Measurements from ENCODE around the gene RPL32.
"Not testable (repeated sequence)": the region's sequence is repeated elsewhere in the genome, so short reads cannot be mapped to it uniquely, and the experiment has no call there.

Gene RPL32

GRCh38 chr3:12841970-12842328 lies 584 bp upstream of the RPL32 start:
- Histone ChIP-seq H3K27me3 (replicated peaks; ENCODE audit: control insufficient read depth, insufficient read depth, low read length, poor library complexity, severe bottlenecking) (no peaks in the 10 kb centered on the region), H3K36me3 (ENCODE audit: control insufficient read depth, insufficient read depth, low read length) (peaks cover 31% of the 10 kb centered on the region), H3K9me3 (ENCODE audit: control insufficient read depth, low read length) (no peaks in the 10 kb centered on the region), H3K4me3 (ENCODE audit: insufficient read depth, low read depth, low read length, poor library complexity, severe bottlenecking) (no peak overlapping the region), H3K27ac (ENCODE audit: insufficient read depth, low read length, poor library complexity, severe bottlenecking) (peak overlapping the region; percentile 92), H3K4me1 (ENCODE audit: control insufficient read depth, insufficient read depth, low read length, poor library complexity, severe bottlenecking) (peaks cover 12% of the 10 kb centered on the region)
- no peak for DNase-seq

GRCh38 chr3:12840591-12841148 lies 695 bp downstream of the RPL32 start:
- H3K4me1 ChIP-seq (ENCODE audit: control insufficient read depth, insufficient read depth, low read length, poor library complexity, severe bottlenecking) = peaks cover 12% of the 10 kb centered on the region
- peaks cover 44% of the 10 kb centered on the region for H3K36me3 ChIP-seq (ENCODE audit: control insufficient read depth, insufficient read depth, low read length)
- peak overlapping the region; percentile 92 for H3K27ac ChIP-seq (ENCODE audit: insufficient read depth, low read length, poor library complexity, severe bottlenecking)
- no peaks in the 10 kb centered on the region for H3K9me3 ChIP-seq (ENCODE audit: control insufficient read depth, low read length)
- peak in 1 of 3 donors; percentile 2 for DNase-seq
- H3K27me3 ChIP-seq (replicated peaks; ENCODE audit: control insufficient read depth, insufficient read depth, low read length, poor library complexity, severe bottlenecking) = no peaks in the 10 kb centered on the region
- H3K4me3 ChIP-seq (ENCODE audit: insufficient read depth, low read depth, low read length, poor library complexity, severe bottlenecking) = peak overlapping the region; percentile 87

- not testable (repeated sequence) for DNase-seq; H3K9me3 ChIP-seq (ENCODE audit: control insufficient read depth, low read length); H3K27me3 ChIP-seq (replicated peaks; ENCODE audit: control insufficient read depth, insufficient read depth, low read length, poor library complexity, severe bottlenecking)
- H3K27ac ChIP-seq (ENCODE audit: insufficient read depth, low read length, poor library complexity, severe bottlenecking) = peak overlapping the region; percentile 92
- peaks cover 49% of the 10 kb centered on the region for H3K36me3 ChIP-seq (ENCODE audit: control insufficient read depth, insufficient read depth, low read length)
- H3K4me1 ChIP-seq (ENCODE audit: control insufficient read depth, insufficient read depth, low read length, poor library complexity, severe bottlenecking) = peaks cover 12% of the 10 kb centered on the region
- peak overlapping the region; percentile 87 for H3K4me3 ChIP-seq (ENCODE audit: insufficient read depth, low read depth, low read length, poor library complexity, severe bottlenecking)
Observed at GRCh38 chr3:12840148-12840547, 1.2 kb downstream of the RPL32 start.

- peak overlapping the region; percentile 92 for H3K27ac ChIP-seq (ENCODE audit: insufficient read depth, low read length, poor library complexity, severe bottlenecking)
- no peaks in the 10 kb centered on the region for H3K9me3 ChIP-seq (ENCODE audit: control insufficient read depth, low read length)
- H3K36me3 ChIP-seq (ENCODE audit: control insufficient read depth, insufficient read depth, low read length) = peaks cover 57% of the 10 kb centered on the region
- no peaks in the 10 kb centered on the region for H3K27me3 ChIP-seq (replicated peaks; ENCODE audit: control insufficient read depth, insufficient read depth, low read length, poor library complexity, severe bottlenecking)
- H3K4me1 ChIP-seq (ENCODE audit: control insufficient read depth, insufficient read depth, low read length, poor library complexity, severe bottlenecking) = peaks cover 12% of the 10 kb centered on the region
- peak overlapping the region; percentile 87 for H3K4me3 ChIP-seq (ENCODE audit: insufficient read depth, low read depth, low read length, poor library complexity, severe bottlenecking)
- no peak for DNase-seq
Observed at GRCh38 chr3:12839156-12839946, 2.0 kb downstream of the RPL32 start.

GRCh38 chr3:12838179-12838965 lies 3.0 kb downstream of the RPL32 start:
- no peak for DNase-seq
- no peaks in the 10 kb centered on the region for H3K9me3 ChIP-seq (ENCODE audit: control insufficient read depth, low read length)
- peaks cover 12% of the 10 kb centered on the region for H3K4me1 ChIP-seq (ENCODE audit: control insufficient read depth, insufficient read depth, low read length, poor library complexity, severe bottlenecking)
- H3K27ac ChIP-seq (ENCODE audit: insufficient read depth, low read length, poor library complexity, severe bottlenecking) = no peak overlapping the region
- no peaks in the 10 kb centered on the region for H3K27me3 ChIP-seq (replicated peaks; ENCODE audit: control insufficient read depth, insufficient read depth, low read length, poor library complexity, severe bottlenecking)
- H3K36me3 ChIP-seq (ENCODE audit: control insufficient read depth, insufficient read depth, low read length) = peaks cover 65% of the 10 kb centered on the region
- H3K4me3 ChIP-seq (ENCODE audit: insufficient read depth, low read depth, low read length, poor library complexity, severe bottlenecking) = no peak overlapping the region

GRCh38 chr3:12837295-12837986 lies 3.9 kb downstream of the RPL32 start:
- Histone ChIP-seq H3K36me3 (ENCODE audit: control insufficient read depth, insufficient read depth, low read length) (peaks cover 74% of the 10 kb centered on the region), H3K27ac (ENCODE audit: insufficient read depth, low read length, poor library complexity, severe bottlenecking) (no peak overlapping the region), H3K4me3 (ENCODE audit: insufficient read depth, low read depth, low read length, poor library complexity, severe bottlenecking) (no peak overlapping the region), H3K9me3 (ENCODE audit: control insufficient read depth, low read length) (no peaks in the 10 kb centered on the region), H3K4me1 (ENCODE audit: control insufficient read depth, insufficient read depth, low read length, poor library complexity, severe bottlenecking) (peaks cover 12% of the 10 kb centered on the region), H3K27me3 (replicated peaks; ENCODE audit: control insufficient read depth, insufficient read depth, low read length, poor library complexity, severe bottlenecking) (no peaks in the 10 kb centered on the region)
- DNase-seq = no peak

GRCh38 chr3:12835052-12835665 lies 6.2 kb downstream of the RPL32 start:
- H3K9me3 ChIP-seq (ENCODE audit: control insufficient read depth, low read length) = no peaks in the 10 kb centered on the region
- no peak for DNase-seq
- no peak overlapping the region for H3K27ac ChIP-seq (ENCODE audit: insufficient read depth, low read length, poor library complexity, severe bottlenecking)
- peaks cover 9% of the 10 kb centered on the region for H3K4me1 ChIP-seq (ENCODE audit: control insufficient read depth, insufficient read depth, low read length, poor library complexity, severe bottlenecking)
- H3K27me3 ChIP-seq (replicated peaks; ENCODE audit: control insufficient read depth, insufficient read depth, low read length, poor library complexity, severe bottlenecking) = no peaks in the 10 kb centered on the region
- peaks cover 87% of the 10 kb centered on the region for H3K36me3 ChIP-seq (ENCODE audit: control insufficient read depth, insufficient read depth, low read length)
- no peak overlapping the region for H3K4me3 ChIP-seq (ENCODE audit: insufficient read depth, low read depth, low read length, poor library complexity, severe bottlenecking)

GRCh38 chr3:12833222-12834161 lies 7.9 kb downstream of the RPL32 start:
- no peaks in the 10 kb centered on the region for H3K27me3 ChIP-seq (replicated peaks; ENCODE audit: control insufficient read depth, insufficient read depth, low read length, poor library complexity, severe bottlenecking)
- DNase-seq = no peak
- H3K4me3 ChIP-seq (ENCODE audit: insufficient read depth, low read depth, low read length, poor library complexity, severe bottlenecking) = no peak overlapping the region
- H3K9me3 ChIP-seq (ENCODE audit: control insufficient read depth, low read length) = no peaks in the 10 kb centered on the region
- H3K36me3 ChIP-seq (ENCODE audit: control insufficient read depth, insufficient read depth, low read length) = peaks cover 72% of the 10 kb centered on the region
- no peak overlapping the region for H3K27ac ChIP-seq (ENCODE audit: insufficient read depth, low read length, poor library complexity, severe bottlenecking)
- H3K4me1 ChIP-seq (ENCODE audit: control insufficient read depth, insufficient read depth, low read length, poor library complexity, severe bottlenecking) = no peaks in the 10 kb centered on the region

All from effector memory CD4-positive, alpha-beta T cell (primary cell).